HepG2 (cell line): ENCODE results near the gene ACTN1. TPM values are rescaled to one million over a fixed set of nuclear protein-coding genes. Genes with fewer than 3 reads are reported as not detected.

Source experiments
- AKAP8 ChIP-seq: sonication (generic); formaldehyde crosslinking; IDR thresholded peaks from 2 replicates; pipeline ENCODE4 v1.5.1; 2020; ENCODE audit warnings: mild to moderate bottlenecking, missing genetic modification reagents
- ELF1 ChIP-seq: sonication (generic); formaldehyde crosslinking; IDR thresholded peaks from 2 replicates; pipeline ENCODE4 v1.4.0; 2020; ENCODE audit warnings: missing genetic modification reagents
- EZH2 ChIP-seq: conservative IDR thresholded peaks from 2 replicates; pipeline ENCODE4 v1.6.1; 2012; ENCODE audit warnings: mild to moderate bottlenecking, low read depth, low read length, moderate library complexity
- KLF15 ChIP-seq: sonication (generic); formaldehyde crosslinking; IDR thresholded peaks from 2 replicates; pipeline ENCODE4 v1.8.1; 2023; ENCODE audit warnings: borderline replicate concordance, mild to moderate bottlenecking, inconsistent platforms, missing genetic modification reagents, mixed read lengths
- KLF9 ChIP-seq: IDR thresholded peaks from 2 replicates; pipeline ENCODE4 v1.6.1; 2016; ENCODE audit warnings: low read depth
- MAZ ChIP-seq, 2 experiments: sonication (generic) in 1 of 2; formaldehyde crosslinking in 1 of 2; IDR thresholded peaks; 2 replicates each; pipeline versions ENCODE4 v1.5.0 to v1.6.1; 2012 to 2020; ENCODE audit warnings: low read depth in 2 of 2, mild to moderate bottlenecking in 2 of 2, borderline replicate concordance in 1 of 2, improper control_type of control experiment in 1 of 2, low read length in 1 of 2, missing genetic modification reagents in 1 of 2, moderate library complexity in 1 of 2
- MYC ChIP-seq: sonication (generic); formaldehyde crosslinking; IDR thresholded peaks from 2 replicates; pipeline ENCODE4 v1.9.0; 2021; ENCODE audit warnings: missing genetic modification reagents, borderline replicate concordance
- MYNN ChIP-seq: sonication (generic); formaldehyde crosslinking; IDR thresholded peaks from 2 replicates; pipeline ENCODE4 v1.4.0; 2020; ENCODE audit warnings: mild to moderate bottlenecking, low read depth, missing genetic modification reagents
- RBFOX2 ChIP-seq: fragments of 200-400 bp; formaldehyde crosslinking; IDR thresholded peaks from 2 replicates; pipeline ENCODE4 v1.6.1; 2017; ENCODE audit warnings: low read depth, mild to moderate bottlenecking, low read length
- SIN3A ChIP-seq: IDR thresholded peaks from 2 replicates; pipeline ENCODE4 v1.6.1; 2011; ENCODE audit warnings: low read depth, mild to moderate bottlenecking, control low read depth, low read length, borderline replicate concordance
- TARDBP ChIP-seq: sonication (generic); formaldehyde crosslinking; IDR thresholded peaks from 2 replicates; pipeline ENCODE4 v1.8.0; 2022; ENCODE audit warnings: mild to moderate bottlenecking, missing genetic modification reagents
- TFE3 ChIP-seq: IDR thresholded peaks from 2 replicates; pipeline ENCODE4 v1.6.1; 2016
- ZHX2 ChIP-seq, 2 experiments: sonication (generic) in 1 of 2; formaldehyde crosslinking in 1 of 2; IDR thresholded peaks; 2 replicates each; pipeline versions ENCODE4 v1.6.1 to v1.9.0; 2014 to 2022; ENCODE audit warnings: antibody characterized with exemption in 1 of 2, borderline replicate concordance in 1 of 2, inconsistent platforms in 1 of 2, low read depth in 1 of 2, missing genetic modification reagents in 1 of 2
- ZNF678 ChIP-seq: sonication (generic); formaldehyde crosslinking; IDR thresholded peaks from 2 replicates; pipeline ENCODE4 v1.4.0; 2020; ENCODE audit warnings: mild to moderate bottlenecking, missing genetic modification reagents
- ZXDC ChIP-seq: sonication (generic); formaldehyde crosslinking; IDR thresholded peaks from 2 replicates; pipeline ENCODE4 v1.5.0; 2020; ENCODE audit warnings: mild to moderate bottlenecking, missing genetic modification reagents
- polyA plus RNA-seq, 8 experiments: library from polyadenylated mRNA; depleted of rRNA in 3 of 8; stranded (reverse) in 7 of 8; unstranded in 1 of 8; fragments of >200 nt; fragmentation: Illumina TruSeq in 4 of 8; extraction: Trizol in 4 of 8; gene quantifications; 2 replicates each; pipeline versions ENCODE4 v1.2.1 to v1.2.3, GENCODE V29; 2011 to 2016; ENCODE audit warnings: low read depth in 4 of 8, missing spikeins in 1 of 8, mixed read lengths in 1 of 8; ENCODE audit not compliant: insufficient read depth in 1 of 8
- total RNA-seq, 5 experiments: library from RNA; depleted of rRNA; stranded (reverse); fragments of >200 nt; fragmentation: Illumina TruSeq; extraction: Trizol; gene quantifications; 2 replicates each; pipeline ENCODE4 v1.2.3, GENCODE V29; 2016; ENCODE audit warnings: low read depth in 1 of 5
- TF ChIP-seq, protein P1 (sequence below): IDR thresholded peaks from 2 replicates; pipeline ENCODE4 v1.6.1; 2018; ENCODE audit warnings: missing genetic modification reagents, mild to moderate bottlenecking, missing compliant biosample characterization
- TF ChIP-seq, protein P2 (sequence below): sonication (generic); formaldehyde crosslinking; IDR thresholded peaks from 2 replicates; pipeline ENCODE4 v1.4.0; 2020; ENCODE audit warnings: mild to moderate bottlenecking, missing genetic modification reagents

ACTN1 gene
- total and polyA plus RNA-seq, 2 of the 13 experiments (the other 11 are each of a cell fraction or from before 2014, with no cell fraction given), result 58.6 to 162 TPM

- TF ChIP-seq ZHX2 (IDR thresholded peaks at IDR 0.05; ENCODE audit: low read depth), result no peak
- no peak for TF ChIP-seq ZHX2 (CRISPR knock-in tag; IDR thresholded peaks at IDR 0.05; ENCODE audit: borderline replicate concordance)
- 0 out of 2 replicates have a peak, but pooled peaks have one; percentile 19 for TF ChIP-seq TFE3 (CRISPR knock-in tag)
- no peak for TF ChIP-seq ELF1 (CRISPR knock-in tag)
- no peak for TF ChIP-seq EZH2
- TF ChIP-seq MYC (CRISPR knock-in tag), result peak; percentile 61
- peak; percentile 72 for TF ChIP-seq TARDBP
- TF ChIP-seq, protein P1, sequence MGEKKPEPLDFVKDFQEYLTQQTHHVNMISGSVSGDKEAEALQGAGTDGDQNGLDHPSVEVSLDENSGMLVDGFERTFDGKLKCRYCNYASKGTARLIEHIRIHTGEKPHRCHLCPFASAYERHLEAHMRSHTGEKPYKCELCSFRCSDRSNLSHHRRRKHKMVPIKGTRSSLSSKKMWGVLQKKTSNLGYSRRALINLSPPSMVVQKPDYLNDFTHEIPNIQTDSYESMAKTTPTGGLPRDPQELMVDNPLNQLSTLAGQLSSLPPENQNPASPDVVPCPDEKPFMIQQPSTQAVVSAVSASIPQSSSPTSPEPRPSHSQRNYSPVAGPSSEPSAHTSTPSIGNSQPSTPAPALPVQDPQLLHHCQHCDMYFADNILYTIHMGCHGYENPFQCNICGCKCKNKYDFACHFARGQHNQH (CRISPR knock-in tag), result no peak; the same call in 1 of the 2 replicates
- peak; percentile 91 for TF ChIP-seq RBFOX2
- no peak for TF ChIP-seq ZNF678
- TF ChIP-seq MAZ (IDR thresholded peaks at IDR 0.05; ENCODE audit: borderline replicate concordance, low read depth, low read length), result no peak
- peak; percentile 73 for TF ChIP-seq MAZ (CRISPR knock-in tag; IDR thresholded peaks at IDR 0.05; ENCODE audit: low read depth)
- no peak for TF ChIP-seq SIN3A
- no peak for TF ChIP-seq KLF15 (CRISPR knock-in tag)
- TF ChIP-seq KLF9 (CRISPR knock-in tag), result no peak
- no peak for TF ChIP-seq ZXDC (CRISPR knock-in tag)
- peak; percentile 26; the same call in 1 of the 2 replicates for TF ChIP-seq AKAP8 (CRISPR knock-in tag)
- TF ChIP-seq, protein P2, sequence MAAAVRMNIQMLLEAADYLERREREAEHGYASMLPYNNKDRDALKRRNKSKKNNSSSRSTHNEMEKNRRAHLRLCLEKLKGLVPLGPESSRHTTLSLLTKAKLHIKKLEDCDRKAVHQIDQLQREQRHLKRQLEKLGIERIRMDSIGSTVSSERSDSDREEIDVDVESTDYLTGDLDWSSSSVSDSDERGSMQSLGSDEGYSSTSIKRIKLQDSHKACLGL (CRISPR knock-in tag), result peak; percentile 58; the same call in 1 of the 2 replicates
- TF ChIP-seq MYNN (CRISPR knock-in tag), result no peak
These were observed 1.4 kb downstream of the ACTN1 start (continued) for GRCh38 chr14:68977718-68978171.
